Astrocyte (in vitro differentiated cells and primary cell): ENCODE results near the gene HPGD.

Source experiments
- CTCF ChIP-seq: IDR thresholded peaks from 2 replicates; pipeline ENCODE4 v1.5.1; 2011; ENCODE audit warnings: low read depth, mild to moderate bottlenecking, inconsistent platforms, low read length, moderate library complexity; ENCODE audit not compliant: insufficient read depth
- EZH2 ChIP-seq: IDR thresholded peaks from 2 replicates; pipeline ENCODE4 v1.6.1; 2012; ENCODE audit warnings: mild to moderate bottlenecking, low read length, inconsistent platforms; ENCODE audit not compliant: insufficient read depth

GRCh38 chr4:174454815-174455473, 67.3 kb downstream of the HPGD start:
- TF ChIP-seq CTCF (no peak), EZH2 (no peak)
